Loucy (cell line): ENCODE measurements around the gene DPYSL4.
"Not testable (repeated sequence)": the region's sequence is repeated elsewhere in the genome, so short reads cannot be mapped to it uniquely, and the experiment has no call there.

Experiments
- H2AFZ ChIP-seq: fragments of 200-600 bp; sonication (generic); 2 replicates; pipeline ENCODE4 v1.6.0; 2016; ENCODE audit warnings: antibody characterized with exemption, mild to moderate bottlenecking, low read length, moderate library complexity
- H3F3A ChIP-seq: fragments of 200-600 bp; 2 replicates; pipeline ENCODE4 v1.6.0; 2016; ENCODE audit warnings: antibody characterized with exemption, low read depth, mild to moderate bottlenecking
- H3K27me3 ChIP-seq: fragments of 200-600 bp; sonication (generic); 2 replicates; pipeline ENCODE4 v1.6.1; 2014; ENCODE audit warnings: low read length, mild to moderate bottlenecking; ENCODE audit not compliant: insufficient read depth, poor library complexity, severe bottlenecking
- H3K36me3 ChIP-seq: fragments of 200-600 bp; sonication (generic); 2 replicates; pipeline ENCODE4 v1.6.1; 2016; ENCODE audit warnings: low read length; ENCODE audit not compliant: insufficient read depth
- H3K4me1 ChIP-seq: fragments of 200-600 bp; sonication (generic); 2 replicates; pipeline ENCODE4 v1.5.1; 2014; ENCODE audit warnings: low read length, mild to moderate bottlenecking; ENCODE audit not compliant: insufficient read depth, poor library complexity, severe bottlenecking
- H3K4me2 ChIP-seq: fragments of 200-600 bp; sonication (generic); 2 replicates; pipeline ENCODE4 v1.6.0; 2014; ENCODE audit warnings: antibody characterized with exemption, low read length, low read depth, mild to moderate bottlenecking; ENCODE audit not compliant: poor library complexity, severe bottlenecking
- H3K4me3 ChIP-seq: fragments of 200-600 bp; sonication (generic); 2 replicates; pipeline ENCODE4 v1.5.1; 2014; ENCODE audit warnings: low read length, mild to moderate bottlenecking, mixed read lengths; ENCODE audit not compliant: poor library complexity, severe bottlenecking
- H3K79me2 ChIP-seq: fragments of 200-600 bp; sonication (generic); 2 replicates; pipeline ENCODE4 v1.6.1; 2014; ENCODE audit warnings: low read length; ENCODE audit not compliant: insufficient read depth
- H3K9ac ChIP-seq: fragments of 200-600 bp; sonication (generic); 2 replicates; pipeline ENCODE4 v1.6.0; 2014; ENCODE audit warnings: mild to moderate bottlenecking, low read depth, low read length, moderate library complexity; ENCODE audit not compliant: poor library complexity, severe bottlenecking
- H3K9me2 ChIP-seq: fragments of 200-600 bp; sonication (generic); replicated peaks from 2 replicates; pipeline ENCODE4 v1.6.1; 2016; ENCODE audit warnings: low read depth, low read length, mixed read lengths
- H3K9me3 ChIP-seq: fragments of 200-600 bp; sonication (generic); 2 replicates; pipeline ENCODE4 v1.6.1; 2014; ENCODE audit warnings: mild to moderate bottlenecking, antibody characterized with exemption, low read length, low read depth; ENCODE audit not compliant: insufficient read depth
- H4K20me1 ChIP-seq: fragments of 200-600 bp; sonication (generic); 2 replicates; pipeline ENCODE4 v1.6.0; 2014; ENCODE audit warnings: antibody characterized with exemption, low read length, mild to moderate bottlenecking; ENCODE audit not compliant: insufficient read depth, poor library complexity, severe bottlenecking
- CTCF ChIP-seq: fragments of 200-600 bp; sonication (generic); conservative IDR thresholded peaks from 2 replicates; pipeline ENCODE4 v1.5.1; 2014; ENCODE audit warnings: mild to moderate bottlenecking, antibody characterized with exemption, low read length
- EZH2phosphoT487 ChIP-seq: fragments of 200-600 bp; IDR thresholded peaks from 2 replicates; pipeline ENCODE4 v1.6.1; 2018; ENCODE audit warnings: antibody characterized with exemption, mild to moderate bottlenecking, moderate library complexity, borderline replicate concordance

The DPYSL4 gene

GRCh38 chr10:132212816-132213215, 26.1 kb downstream of the DPYSL4 start:
- no peaks in the 10 kb centered on the region for H3K79me2 ChIP-seq
- no peaks in the 10 kb centered on the region for H3K36me3 ChIP-seq
- no peaks in the 10 kb centered on the region for H3K27me3 ChIP-seq
- no peaks in the 10 kb centered on the region for H4K20me1 ChIP-seq
- H2AFZ ChIP-seq, result no peak overlapping the region
- H3K9me3 ChIP-seq, result no peaks in the 10 kb centered on the region; the same call in 1 of the 2 replicates
- no peaks in the 10 kb centered on the region for H3F3A ChIP-seq
- H3K9ac ChIP-seq, result no peak overlapping the region
- no peak overlapping the region for H3K4me2 ChIP-seq
- H3K9me2 ChIP-seq, result no peaks in the 10 kb centered on the region
- H3K4me3 ChIP-seq, result no peak overlapping the region
- no peaks in the 10 kb centered on the region for H3K4me1 ChIP-seq
- TF ChIP-seq EZH2phosphoT487, result no peak
- TF ChIP-seq CTCF, result no peak

- peaks cover 5% of the 10 kb centered on the region; the same call in 1 of the 2 replicates for H3K9me3 ChIP-seq
Measured at GRCh38 chr10:132213917-132214316, 27.2 kb downstream of the DPYSL4 start.

GRCh38 chr10:132216441-132216840, 29.7 kb downstream of the DPYSL4 start:
- not testable (repeated sequence) for H2AFZ ChIP-seq, H3K4me3 ChIP-seq, H3K79me2 ChIP-seq, H3K9me2 ChIP-seq, H3K4me1 ChIP-seq, H4K20me1 ChIP-seq, H3K27me3 ChIP-seq, H3K4me2 ChIP-seq, H3K9me3 ChIP-seq, H3K9ac ChIP-seq, H3F3A ChIP-seq, H3K36me3 ChIP-seq

More at GRCh38 chr10:132213917-132214316, 27.2 kb downstream of the DPYSL4 start:
- Histone ChIP-seq H3K9me2 (no peaks in the 10 kb centered on the region), H2AFZ (no peak overlapping the region), H3F3A (no peaks in the 10 kb centered on the region), H3K9ac (no peak overlapping the region), H3K4me2 (no peak overlapping the region), H3K27me3 (no peaks in the 10 kb centered on the region), H3K4me1 (no peaks in the 10 kb centered on the region), H4K20me1 (no peaks in the 10 kb centered on the region), H3K79me2 (no peaks in the 10 kb centered on the region), H3K36me3 (no peaks in the 10 kb centered on the region), H3K4me3 (no peak overlapping the region)
- TF ChIP-seq EZH2phosphoT487 (no peak), CTCF (no peak)

- Histone ChIP-seq H3K79me2 (no peaks in the 10 kb centered on the region), H3K4me2 (no peak overlapping the region), H3K9me3 (peaks cover 7% of the 10 kb centered on the region; the same call in 1 of the 2 replicates), H3K4me1 (no peaks in the 10 kb centered on the region), H3K27me3 (no peaks in the 10 kb centered on the region), H3F3A (no peaks in the 10 kb centered on the region), H3K36me3 (no peaks in the 10 kb centered on the region), H2AFZ (no peak overlapping the region), H4K20me1 (no peaks in the 10 kb centered on the region), H3K4me3 (no peak overlapping the region), H3K9me2 (no peaks in the 10 kb centered on the region), H3K9ac (no peak overlapping the region)
- no peak for TF ChIP-seq EZH2phosphoT487
- TF ChIP-seq CTCF, result peak; percentile 34; the same call in 1 of the 2 replicates
Measured at GRCh38 chr10:132219486-132219885, 32.7 kb downstream of the DPYSL4 start.
